T-helper 1 cell treated with Interleukin-12 subunit alpha and Interleukin-12 subunit beta and Interleukin-4 antibody, amounts not matched to agents 30 μg/mL and 1 μg/mL, for 36 hours (primary cell): ENCODE measurements around the gene SCTR.

ENCODE experiments used
- H3K27ac Mint-ChIP-seq: one replicate; pipeline ENCODE4 v1.8.0; 2021; ENCODE audit warnings: mild to moderate bottlenecking, mixed read lengths
- H3K27me3 Mint-ChIP-seq: one replicate; pipeline ENCODE4 v1.8.0; 2021; ENCODE audit warnings: low read depth, mixed read lengths
- H3K36me3 Mint-ChIP-seq: one replicate; pipeline ENCODE4 v1.8.0; 2021; ENCODE audit warnings: low read depth, mixed read lengths
- H3K4me1 Mint-ChIP-seq: one replicate; pipeline ENCODE4 v1.8.0; 2021; ENCODE audit warnings: low read depth, mixed read lengths
- H3K4me3 Mint-ChIP-seq: one replicate; pipeline ENCODE4 v1.8.0; 2021; ENCODE audit warnings: mild to moderate bottlenecking, moderate library complexity, mixed read lengths
- H3K9me3 Mint-ChIP-seq: one replicate; pipeline ENCODE4 v1.8.0; 2021; ENCODE audit warnings: mixed read lengths

SCTR gene

GRCh38 chr2:119430023-119430498 lies 94.2 kb downstream of the SCTR start:
- Mint-ChIP-seq H3K27me3 (peaks cover 83% of the 10 kb centered on the region), H3K36me3 (no peaks in the 10 kb centered on the region), H3K27ac (no peak overlapping the region), H3K4me3 (no peak overlapping the region), H3K9me3 (no peaks in the 10 kb centered on the region), H3K4me1 (no peaks in the 10 kb centered on the region)

DNA sequence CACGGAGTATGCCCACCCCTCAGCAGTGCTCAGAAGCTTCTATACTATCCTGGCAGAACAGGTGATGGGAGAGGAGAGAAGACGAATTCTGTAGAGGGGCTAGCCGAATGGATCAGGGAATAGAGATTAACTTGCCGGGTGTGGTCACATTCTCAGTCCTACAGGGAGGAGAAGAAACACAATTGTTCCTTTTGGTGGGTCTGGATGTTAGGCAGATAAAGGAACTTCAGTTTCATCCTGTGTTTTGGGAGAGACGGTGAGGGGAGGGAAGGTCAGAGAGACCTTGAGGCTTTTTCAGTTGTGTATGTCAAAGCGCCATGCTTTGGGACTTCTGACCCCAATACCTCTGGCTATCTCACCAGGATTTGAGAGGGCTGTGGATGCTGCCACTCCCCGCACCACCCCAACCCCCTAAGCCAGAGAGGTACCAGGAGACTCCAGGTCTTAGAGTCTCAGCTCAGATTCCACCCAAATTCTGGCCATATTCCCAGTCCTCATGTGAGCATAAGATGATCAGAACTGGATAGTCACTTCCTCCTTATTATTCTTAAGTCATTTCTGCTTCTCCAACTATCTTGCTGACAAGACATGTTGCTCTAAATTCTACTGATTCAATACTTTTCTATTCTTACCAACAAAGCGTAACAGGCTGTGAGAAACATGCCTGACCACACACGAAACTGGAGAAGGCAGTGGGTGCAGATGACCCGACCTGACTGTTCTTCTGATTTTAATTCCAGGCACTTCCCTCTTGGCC lies 94.9 kb downstream of the SCTR start:
- Mint-ChIP-seq H3K36me3 (no peaks in the 10 kb centered on the region), H3K27me3 (peaks cover 84% of the 10 kb centered on the region), H3K4me1 (no peaks in the 10 kb centered on the region), H3K9me3 (no peaks in the 10 kb centered on the region), H3K27ac (no peak overlapping the region), H3K4me3 (no peak overlapping the region)

DNA sequence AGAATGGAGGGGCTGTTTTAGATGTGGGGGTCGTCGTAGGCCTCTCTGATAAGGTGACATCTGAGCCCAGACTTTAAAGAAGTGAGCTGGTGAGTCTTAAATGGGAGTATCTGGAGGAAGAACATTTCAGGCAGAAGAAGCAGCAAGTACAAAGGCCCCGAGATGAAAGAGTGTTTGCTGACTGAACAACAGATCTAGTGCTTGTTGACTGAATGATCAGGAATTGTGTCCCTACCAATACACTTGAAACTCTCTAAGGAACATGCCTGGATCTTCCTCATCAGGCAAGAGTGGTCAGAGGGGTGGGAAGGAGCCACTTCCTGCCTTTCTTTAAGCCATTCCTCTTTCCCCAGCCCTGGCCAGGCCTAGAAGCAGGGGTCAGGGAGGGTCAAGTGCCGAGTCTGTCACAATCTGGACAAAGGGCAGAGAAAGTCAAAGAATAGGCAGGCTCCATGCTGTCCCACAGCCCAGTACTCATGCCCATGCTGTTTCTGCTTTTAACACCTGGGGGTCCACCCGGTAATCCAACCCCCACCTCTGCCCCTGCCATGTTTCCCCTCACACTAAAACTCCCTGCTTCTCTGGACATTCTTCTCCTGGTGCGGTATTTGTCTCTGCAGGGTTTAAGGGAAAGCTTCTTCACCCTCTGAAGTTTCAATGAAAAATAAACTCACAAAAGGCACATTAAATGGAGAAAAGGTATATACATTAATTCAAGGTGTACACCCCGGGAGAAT lies 95.6 kb downstream of the SCTR start:
- H3K9me3 Mint-ChIP-seq: no peaks in the 10 kb centered on the region

GRCh38 chr2:119427756-119428155 lies 96.5 kb downstream of the SCTR start:
- H3K4me1 Mint-ChIP-seq: no peaks in the 10 kb centered on the region
- H3K9me3 Mint-ChIP-seq: no peaks in the 10 kb centered on the region
- peaks cover 80% of the 10 kb centered on the region for H3K27me3 Mint-ChIP-seq
- no peak overlapping the region for H3K4me3 Mint-ChIP-seq
- H3K27ac Mint-ChIP-seq: no peak overlapping the region
- no peaks in the 10 kb centered on the region for H3K36me3 Mint-ChIP-seq

More for the DNA sequence above, 95.6 kb downstream of the SCTR start:
- no peak overlapping the region for H3K27ac Mint-ChIP-seq
- no peaks in the 10 kb centered on the region for H3K36me3 Mint-ChIP-seq
- no peaks in the 10 kb centered on the region for H3K4me1 Mint-ChIP-seq
- H3K4me3 Mint-ChIP-seq: no peak overlapping the region
- peaks cover 84% of the 10 kb centered on the region for H3K27me3 Mint-ChIP-seq

DNA sequence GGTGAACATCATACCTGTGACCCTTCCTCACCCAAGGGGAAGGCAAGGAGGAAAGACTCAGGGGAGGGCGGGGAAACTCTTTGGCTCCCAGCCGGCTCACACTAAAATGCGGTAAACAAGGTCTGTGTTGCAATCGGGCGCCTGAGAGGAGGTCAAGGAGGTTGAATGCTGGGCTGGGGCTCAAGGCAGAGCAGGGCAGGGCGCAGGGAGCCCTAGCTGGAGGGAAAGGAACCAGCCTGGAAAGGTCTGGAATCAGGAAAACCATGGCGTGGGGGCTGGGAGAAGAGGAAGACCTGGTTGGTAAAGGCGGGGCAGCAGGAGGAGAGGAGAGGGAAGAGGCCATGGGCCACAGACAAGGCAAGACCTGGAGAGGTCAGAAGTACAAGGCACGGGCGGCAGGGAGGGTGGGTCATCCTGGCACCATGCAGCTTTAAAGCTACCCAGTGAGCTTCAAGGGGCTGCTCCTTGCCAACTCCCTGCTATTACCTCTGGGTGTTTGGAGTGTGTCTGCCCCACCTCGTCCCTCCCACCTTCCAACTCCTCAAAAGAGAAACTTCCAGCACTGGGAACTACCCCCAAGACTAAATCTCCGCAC lies 97.4 kb downstream of the SCTR start:
- no peaks in the 10 kb centered on the region for H3K36me3 Mint-ChIP-seq
- no peak overlapping the region for H3K4me3 Mint-ChIP-seq
- H3K27me3 Mint-ChIP-seq: peaks cover 73% of the 10 kb centered on the region
- H3K4me1 Mint-ChIP-seq: no peaks in the 10 kb centered on the region
- no peak overlapping the region for H3K27ac Mint-ChIP-seq
- H3K9me3 Mint-ChIP-seq: no peaks in the 10 kb centered on the region

GRCh38 chr2:119426396-119426675 lies 97.9 kb downstream of the SCTR start:
- Mint-ChIP-seq H3K27me3 (peaks cover 79% of the 10 kb centered on the region), H3K9me3 (no peaks in the 10 kb centered on the region), H3K4me3 (no peak overlapping the region), H3K36me3 (no peaks in the 10 kb centered on the region), H3K4me1 (no peaks in the 10 kb centered on the region), H3K27ac (no peak overlapping the region)

GRCh38 chr2:119425620-119426395 lies 98.5 kb downstream of the SCTR start:
- no peak overlapping the region for H3K4me3 Mint-ChIP-seq
- no peak overlapping the region for H3K27ac Mint-ChIP-seq
- peaks cover 76% of the 10 kb centered on the region for H3K27me3 Mint-ChIP-seq
- H3K9me3 Mint-ChIP-seq: no peaks in the 10 kb centered on the region
- H3K4me1 Mint-ChIP-seq: no peaks in the 10 kb centered on the region
- H3K36me3 Mint-ChIP-seq: no peaks in the 10 kb centered on the region

DNA sequence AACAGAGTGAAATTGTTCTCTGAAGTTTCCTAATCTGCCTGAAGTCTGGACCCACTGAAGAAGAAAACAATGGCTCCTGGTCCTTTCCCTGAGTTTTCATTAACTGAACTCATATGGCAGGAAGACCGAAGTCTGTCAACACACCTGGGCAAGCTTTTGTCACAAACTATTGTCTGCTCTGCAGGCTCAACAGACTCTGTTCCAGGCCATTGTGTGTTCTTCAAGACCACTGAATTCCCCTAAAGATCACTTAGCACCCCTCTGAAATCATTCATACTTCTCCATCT lies 99.2 kb downstream of the SCTR start:
- Mint-ChIP-seq H3K27me3 (peaks cover 71% of the 10 kb centered on the region), H3K4me1 (no peaks in the 10 kb centered on the region), H3K27ac (no peak overlapping the region), H3K36me3 (no peaks in the 10 kb centered on the region), H3K4me3 (no peak overlapping the region), H3K9me3 (no peaks in the 10 kb centered on the region)

GRCh38 chr2:119424284-119425118 lies 99.8 kb downstream of the SCTR start:
- Mint-ChIP-seq H3K9me3 (no peaks in the 10 kb centered on the region), H3K4me3 (no peak overlapping the region), H3K4me1 (no peaks in the 10 kb centered on the region), H3K27ac (no peak overlapping the region), H3K27me3 (peaks cover 71% of the 10 kb centered on the region), H3K36me3 (no peaks in the 10 kb centered on the region)

DNA sequence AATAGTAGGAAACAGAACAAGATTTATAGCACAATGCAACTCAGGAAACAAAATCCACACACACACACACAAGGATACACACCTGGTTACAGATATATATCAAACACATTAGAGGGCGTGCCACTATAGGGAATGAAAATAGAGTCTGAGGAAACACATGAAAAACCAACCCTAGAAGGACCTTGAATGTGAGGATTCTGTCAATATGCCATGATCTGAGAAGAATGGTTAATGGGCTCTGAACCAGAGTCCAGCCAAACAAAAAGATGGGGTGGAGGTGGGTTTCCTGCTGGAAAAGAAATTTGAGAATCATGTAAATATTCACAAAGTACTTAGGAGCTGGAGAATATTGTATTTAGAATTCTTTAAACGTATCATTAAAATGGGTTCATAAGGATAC lies 100.5 kb downstream of the SCTR start:
- Mint-ChIP-seq H3K4me3 (no peak overlapping the region), H3K36me3 (no peaks in the 10 kb centered on the region), H3K9me3 (no peaks in the 10 kb centered on the region), H3K27me3 (peaks cover 70% of the 10 kb centered on the region), H3K4me1 (no peaks in the 10 kb centered on the region), H3K27ac (no peak overlapping the region)

- no peaks in the 10 kb centered on the region for H3K4me1 Mint-ChIP-seq
- H3K36me3 Mint-ChIP-seq: no peaks in the 10 kb centered on the region
- H3K4me3 Mint-ChIP-seq: no peak overlapping the region
- peaks cover 65% of the 10 kb centered on the region for H3K27me3 Mint-ChIP-seq
- H3K9me3 Mint-ChIP-seq: no peaks in the 10 kb centered on the region
- no peak overlapping the region for H3K27ac Mint-ChIP-seq
Measured at GRCh38 chr2:119423108-119423444, 101.2 kb downstream of the SCTR start.

GRCh38 chr2:119422360-119423107 lies 101.7 kb downstream of the SCTR start:
- Mint-ChIP-seq H3K4me3 (no peak overlapping the region), H3K4me1 (no peaks in the 10 kb centered on the region), H3K9me3 (no peaks in the 10 kb centered on the region), H3K36me3 (no peaks in the 10 kb centered on the region), H3K27me3 (peaks cover 63% of the 10 kb centered on the region), H3K27ac (no peak overlapping the region)

DNA sequence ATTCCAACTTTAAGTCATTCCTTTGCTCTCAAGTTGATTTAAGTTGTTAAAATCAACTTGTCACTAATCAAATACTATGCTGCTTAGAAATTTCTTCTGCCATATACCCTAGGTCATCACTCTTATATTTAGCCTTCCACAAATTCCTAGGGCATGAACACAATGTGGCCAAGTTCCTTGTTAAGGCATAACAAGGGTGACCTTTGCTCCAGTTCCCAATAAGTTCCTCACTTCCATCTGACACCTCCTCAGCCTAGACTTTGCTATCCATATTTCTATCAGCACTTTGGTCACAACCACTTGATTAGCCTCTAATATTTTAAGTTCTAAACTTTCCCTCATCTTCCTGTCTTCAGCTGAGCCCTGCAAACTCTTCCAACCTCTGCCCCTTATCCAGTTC lies 102.5 kb downstream of the SCTR start:
- Mint-ChIP-seq H3K36me3 (no peaks in the 10 kb centered on the region), H3K9me3 (no peaks in the 10 kb centered on the region), H3K27me3 (peaks cover 57% of the 10 kb centered on the region), H3K27ac (no peak overlapping the region), H3K4me1 (no peaks in the 10 kb centered on the region), H3K4me3 (no peak overlapping the region)
